H1 (cell line): ENCODE results near the gene IL22RA2. TPM values are rescaled to one million over a fixed set of nuclear protein-coding genes. Genes with fewer than 3 reads are reported as not detected.

Experiments used
- BCL11A ChIP-seq, 2 experiments: IDR thresholded peaks; one replicate each; pipeline ENCODE4 v1.6.1; 2011; ENCODE audit warnings: low read depth in 2 of 2, low read length in 2 of 2, mild to moderate bottlenecking in 2 of 2
- BRCA1 ChIP-seq: IDR thresholded peaks from 2 replicates; pipeline ENCODE4 v1.6.1; 2012; ENCODE audit warnings: low read depth, low read length, improper control_type of control experiment
- CBX5 ChIP-seq: fragments of 300-800, 300-1000 bp; sonication (generic); IDR thresholded peaks from 2 replicates; pipeline ENCODE4 v1.7.1; 2016; ENCODE audit warnings: antibody characterized with exemption, low read length, low read depth
- CHD7 ChIP-seq: fragments of 300-600 bp; sonication (generic); IDR thresholded peaks from 2 replicates; pipeline ENCODE4 v1.7.1; 2012; ENCODE audit warnings: low read length, moderate library complexity, mild to moderate bottlenecking, inconsistent platforms; ENCODE audit not compliant: insufficient replicate concordance
- POU5F1 ChIP-seq: IDR thresholded peaks from 2 replicates; pipeline ENCODE4 v1.6.1; 2011; ENCODE audit warnings: low read depth, mild to moderate bottlenecking, low read length, moderate library complexity
- RBBP5 ChIP-seq: IDR thresholded peaks from 2 replicates; pipeline ENCODE4 v1.7.1; 2012; ENCODE audit warnings: low read depth, mild to moderate bottlenecking, inconsistent platforms, low read length, moderate library complexity, borderline replicate concordance
- TAF1 ChIP-seq: IDR thresholded peaks from 2 replicates; pipeline ENCODE4 v1.6.1; 2011; ENCODE audit warnings: mild to moderate bottlenecking, low read depth, low read length
- polyA plus RNA-seq, 7 experiments: library from polyadenylated mRNA; depleted of rRNA in 3 of 7; stranded (reverse) in 5 of 7; unstranded in 2 of 7; fragments of >200 nt in 5 of 7; fragments of 200-250 nt in 2 of 7; gene quantifications; 1 replicate in 5 of 7; 2 replicates in 1 of 7; 4 replicates in 1 of 7; pipeline versions ENCODE4 v1.2.1 to v1.2.3, GENCODE V29; 2011 to 2013; ENCODE audit warnings: missing spikeins in 2 of 7, mixed read lengths in 2 of 7
- total RNA-seq: library from RNA; stranded (reverse); fragmentation: NEBNext Ultra II Directional; extraction: Animal tissue kit (Norgen Biotek cat#: 25700); gene quantifications from 2 replicates; pipeline ENCODE4 v1.2.1, GENCODE V29; 2021

IL22RA2 gene
- total and polyA plus RNA-seq, 2 of the 8 experiments (the other 6 are each of a cell fraction or from before 2014, with no cell fraction given) = not detected

- no peak for TF ChIP-seq CHD7
- TF ChIP-seq TAF1 = peak; percentile 64; the same call in 1 of the 2 replicates
- TF ChIP-seq BRCA1 = no peak
- TF ChIP-seq POU5F1 = no peak
- TF ChIP-seq RBBP5 = peak; percentile 92
- TF ChIP-seq BCL11A (IDR thresholded peaks at IDR 0.05; ENCODE audit: low read depth in 2 of 2, low read length in 2 of 2) = no peak
- no peak for TF ChIP-seq CBX5
Measured at GRCh38 chr6:137218917-137219663, 45.6 kb upstream of the IL22RA2 start, which contains the start of gene IFNGR1 (continued).
